HG03045 (cell line): ENCODE data around the gene PLPPR1.
"Not testable (repeated sequence)": the region's sequence is repeated elsewhere in the genome, so short reads cannot be mapped to it uniquely, and the experiment has no call there.

Source experiments
- ATAC-seq: cut with Tn5 transposase; IDR thresholded peaks from one replicate; pipeline ENCODE4 v1.9.1; 2021; ENCODE audit warnings: mild to moderate bottlenecking, moderate library complexity; ENCODE audit not compliant: unreplicated experiment

The PLPPR1 gene

DNA sequence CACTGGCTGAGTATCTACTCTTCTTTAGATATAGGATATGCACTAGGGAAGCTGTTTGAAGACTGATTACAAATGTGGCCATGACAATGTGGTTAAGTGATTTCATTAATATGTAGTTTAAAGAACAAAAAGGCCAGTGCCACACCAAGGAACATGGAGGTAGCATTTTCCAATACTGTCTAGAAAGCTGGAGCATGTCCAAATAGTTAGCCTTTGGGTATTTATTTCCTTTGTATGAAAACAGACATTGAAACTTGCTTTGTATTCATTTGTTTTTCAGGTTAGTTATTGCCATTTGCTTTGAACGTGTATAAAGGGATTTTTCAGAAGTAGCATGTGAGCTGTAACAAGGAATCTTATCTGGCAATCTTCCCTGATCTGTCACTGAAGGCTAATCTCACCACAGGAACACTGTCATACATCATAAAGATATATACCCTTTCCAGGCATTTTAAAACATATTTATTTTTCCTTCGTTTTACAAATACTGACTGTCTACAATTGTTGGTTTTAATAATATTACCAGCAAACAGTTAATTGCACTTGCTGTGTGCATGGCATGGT, 93.4 kb downstream of the PLPPR1 start:
- no peak for ATAC-seq

GRCh38 chr9:101126556-101126955, 98.0 kb downstream of the PLPPR1 start:
- no peak for ATAC-seq

- ATAC-seq, result not testable (repeated sequence)
Measured at GRCh38 chr9:101127369-101127768, 98.8 kb downstream of the PLPPR1 start.

- ATAC-seq, result no peak
Measured at GRCh38 chr9:101128623-101129022, 100.1 kb downstream of the PLPPR1 start.

DNA sequence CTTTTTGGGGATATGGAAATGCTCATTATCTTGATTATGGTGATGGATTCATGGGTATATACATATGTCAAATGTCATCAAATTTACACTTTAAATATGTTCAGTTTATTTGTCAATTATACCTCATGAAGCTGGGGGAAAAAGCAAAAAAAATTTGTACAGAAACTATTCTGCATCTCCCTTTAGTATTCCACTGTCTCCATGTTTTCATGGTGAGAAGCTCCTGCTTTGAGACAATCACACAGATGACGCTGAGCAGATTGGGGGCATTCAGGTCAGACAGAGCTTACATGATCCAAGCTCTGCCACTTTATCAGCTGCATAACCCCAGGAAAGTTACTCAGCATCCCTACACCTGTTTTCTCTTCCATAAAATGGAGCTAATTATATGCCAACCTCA, 101.5 kb downstream of the PLPPR1 start:
- ATAC-seq, result no peak

DNA sequence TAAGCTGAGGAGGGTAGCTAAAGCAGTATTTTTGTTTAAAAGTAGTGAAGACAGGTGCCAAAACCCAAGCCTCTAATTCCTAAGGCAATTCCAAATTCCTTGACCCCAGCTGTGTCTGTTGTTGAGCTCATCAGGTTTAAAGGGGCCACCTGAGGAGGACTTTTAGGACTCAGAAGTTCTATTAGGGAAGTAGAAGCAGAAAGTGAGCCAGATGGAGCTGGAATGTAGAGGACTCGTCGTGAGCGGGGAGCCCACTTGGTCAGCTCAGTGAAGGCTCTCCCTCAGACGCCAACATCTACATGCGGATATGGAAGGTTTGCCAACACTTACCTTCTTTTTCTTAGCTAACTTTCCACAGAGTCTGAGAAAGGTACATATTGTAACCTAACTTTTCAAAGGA, 102.8 kb downstream of the PLPPR1 start:
- no peak for ATAC-seq

DNA sequence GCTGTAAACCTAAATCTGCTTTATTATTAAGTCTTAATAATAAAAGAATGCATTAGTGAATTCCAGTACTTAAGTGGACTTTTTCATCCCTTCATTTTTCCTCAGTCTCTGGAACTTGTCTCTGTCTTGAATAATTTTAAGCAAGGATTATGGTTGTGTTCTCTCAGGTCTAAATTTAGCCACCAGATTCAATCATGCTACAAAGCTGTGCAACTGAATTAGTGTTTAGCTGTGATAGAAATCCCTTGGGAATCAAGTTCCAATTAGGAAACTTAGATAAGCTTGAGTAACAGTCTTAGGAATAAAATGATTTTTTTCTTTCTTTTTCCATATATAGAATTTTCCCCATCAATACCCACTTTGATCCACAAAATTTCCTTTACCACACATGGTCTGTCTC, 104.3 kb downstream of the PLPPR1 start:
- no peak for ATAC-seq

DNA sequence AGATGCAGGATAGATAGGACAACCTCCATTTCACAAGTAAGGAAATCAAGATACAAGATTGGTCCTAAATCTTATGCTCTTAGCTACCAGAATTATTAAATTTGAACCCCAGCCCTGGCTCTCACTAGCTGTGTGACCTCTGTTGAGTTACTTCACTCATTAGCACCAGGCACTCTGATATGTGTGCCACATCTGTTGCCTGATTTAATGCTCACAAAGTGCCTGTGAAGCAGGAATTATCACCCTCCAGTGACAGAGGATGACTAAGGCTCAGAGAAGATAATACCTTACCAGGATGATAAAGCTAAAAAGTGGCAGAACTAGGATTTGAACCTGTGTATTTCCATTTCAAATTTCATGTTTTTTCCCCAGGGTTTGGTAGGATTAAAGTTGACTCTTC, 110.0 kb downstream of the PLPPR1 start:
- no peak for ATAC-seq

DNA sequence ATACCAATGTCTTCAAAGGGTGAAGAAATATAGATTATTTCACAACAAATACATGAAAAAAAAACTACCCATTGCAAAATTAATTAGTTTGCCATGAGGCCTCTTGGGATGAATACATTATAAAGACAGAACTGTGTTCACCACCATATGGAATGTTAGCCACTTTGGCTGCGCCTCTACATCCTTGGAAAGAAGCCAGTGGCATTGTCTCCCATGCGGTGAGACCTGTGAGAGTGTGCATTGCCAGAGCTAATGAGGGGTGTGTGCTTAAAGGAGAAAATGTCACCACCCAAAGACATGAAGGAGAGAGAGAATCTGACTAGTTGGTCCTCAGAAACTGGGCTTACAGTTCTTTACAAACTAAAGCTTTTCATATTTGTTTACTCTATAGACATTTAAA, 110.6 kb downstream of the PLPPR1 start:
- no peak for ATAC-seq

DNA sequence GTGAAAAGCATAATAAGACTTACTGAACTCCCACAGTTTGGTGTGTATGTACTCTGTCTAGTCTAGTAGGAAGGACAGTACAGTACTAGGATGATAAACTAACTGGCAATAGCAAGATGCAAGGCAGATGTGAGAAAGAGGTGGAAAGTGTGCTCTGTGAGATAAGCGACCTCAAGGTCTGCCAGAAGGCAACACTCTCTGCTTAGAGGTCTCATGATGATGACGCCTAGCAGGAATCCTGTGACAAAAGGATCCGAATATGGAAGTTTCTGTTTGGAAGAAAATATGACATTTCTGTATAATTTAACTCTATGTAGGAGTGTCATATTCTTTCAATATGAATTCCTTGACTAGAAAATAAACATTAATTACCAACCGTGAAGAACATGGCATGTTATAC, 112.2 kb downstream of the PLPPR1 start:
- ATAC-seq, result no peak

DNA sequence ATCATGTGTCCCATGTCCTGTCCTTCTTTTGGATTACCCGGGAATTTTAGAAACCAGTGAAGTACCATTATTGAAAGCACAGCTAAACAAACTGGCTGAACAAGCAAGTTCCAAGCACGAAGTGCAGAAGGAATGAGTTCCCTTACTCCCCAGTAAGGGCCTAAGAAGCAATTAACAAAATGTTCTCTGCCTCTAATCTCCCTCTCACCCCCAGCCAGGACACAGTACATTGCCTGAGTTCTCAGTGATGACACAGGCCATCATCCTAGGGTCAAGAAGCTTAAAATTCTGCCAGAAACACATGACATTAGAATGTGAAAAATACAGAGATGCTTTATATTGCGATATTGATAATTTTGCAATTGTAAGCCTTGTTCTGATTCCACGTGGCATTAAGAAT, 118.0 kb downstream of the PLPPR1 start:
- ATAC-seq, result no peak

- no peak for ATAC-seq
Measured at GRCh38 chr9:101148344-101148743, 119.8 kb downstream of the PLPPR1 start.

- ATAC-seq, result no peak
Measured at GRCh38 chr9:101158361-101158760, 129.8 kb downstream of the PLPPR1 start.

DNA sequence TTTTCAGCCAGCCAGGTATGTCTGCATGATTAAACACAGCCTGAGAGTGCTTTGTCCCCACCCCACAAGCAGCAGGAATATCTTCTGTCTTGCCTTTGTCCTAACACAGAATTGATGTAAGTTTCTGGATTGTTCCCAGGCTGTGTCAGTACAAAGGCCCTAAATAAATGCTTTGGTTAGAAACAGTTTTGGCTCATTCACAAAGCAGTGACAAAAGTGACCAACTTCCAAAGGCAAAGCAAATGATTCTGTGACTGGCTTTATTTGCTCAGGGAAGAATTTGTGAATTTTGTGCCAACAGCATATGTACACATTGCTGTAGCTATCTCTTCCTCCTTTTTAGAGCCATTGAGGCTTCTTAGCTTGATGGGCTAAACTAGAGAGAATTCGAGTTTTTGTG, 133.7 kb downstream of the PLPPR1 start:
- ATAC-seq, result no peak

DNA sequence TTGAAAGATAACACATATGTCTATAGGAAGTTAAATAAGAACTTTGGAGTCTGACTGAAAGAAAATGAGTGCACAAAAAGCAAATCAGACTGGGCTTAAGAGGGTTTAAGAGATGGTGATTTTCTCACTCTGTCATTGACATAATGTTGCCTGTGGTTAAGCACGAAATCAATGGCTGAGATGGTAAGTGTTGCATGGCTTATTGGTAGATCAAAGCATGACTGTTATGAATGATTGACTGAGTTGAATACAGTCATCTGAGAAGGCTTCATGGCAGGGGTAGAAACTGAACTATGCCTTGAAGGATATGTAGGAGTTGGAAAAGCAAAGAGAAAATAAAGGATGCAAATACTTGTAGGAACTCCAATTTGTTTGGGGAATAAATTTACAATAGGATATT, 136.6 kb downstream of the PLPPR1 start:
- no peak for ATAC-seq

GRCh38 chr9:101167490-101168134, 139.1 kb downstream of the PLPPR1 start:
- ATAC-seq, result no peak

GRCh38 chr9:101172616-101173015, 144.1 kb downstream of the PLPPR1 start:
- no peak for ATAC-seq

- no peak for ATAC-seq
Measured at GRCh38 chr9:101173907-101174306, 145.4 kb downstream of the PLPPR1 start.

DNA sequence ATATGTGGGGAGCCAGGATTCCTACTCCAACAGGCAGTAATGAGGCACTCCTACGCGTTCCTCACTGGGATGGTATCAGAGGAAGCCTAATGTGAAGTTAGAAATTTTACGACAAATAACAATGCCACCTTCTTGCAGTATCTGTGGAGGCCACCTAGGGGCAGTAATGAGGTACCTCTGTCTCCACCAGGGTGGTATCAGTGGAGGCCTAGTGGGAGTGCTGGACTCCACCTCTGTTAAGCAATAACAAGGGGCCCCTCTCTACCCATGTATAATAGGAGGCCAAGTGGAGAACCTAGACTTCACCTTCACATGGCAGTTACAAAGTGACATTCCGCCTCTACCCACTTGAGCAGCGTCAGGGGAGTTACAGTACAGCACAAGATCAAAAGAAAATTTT, 147.9 kb downstream of the PLPPR1 start:
- no peak for ATAC-seq

- no peak for ATAC-seq
Measured at GRCh38 chr9:101184813-101185278, 156.3 kb downstream of the PLPPR1 start.

DNA sequence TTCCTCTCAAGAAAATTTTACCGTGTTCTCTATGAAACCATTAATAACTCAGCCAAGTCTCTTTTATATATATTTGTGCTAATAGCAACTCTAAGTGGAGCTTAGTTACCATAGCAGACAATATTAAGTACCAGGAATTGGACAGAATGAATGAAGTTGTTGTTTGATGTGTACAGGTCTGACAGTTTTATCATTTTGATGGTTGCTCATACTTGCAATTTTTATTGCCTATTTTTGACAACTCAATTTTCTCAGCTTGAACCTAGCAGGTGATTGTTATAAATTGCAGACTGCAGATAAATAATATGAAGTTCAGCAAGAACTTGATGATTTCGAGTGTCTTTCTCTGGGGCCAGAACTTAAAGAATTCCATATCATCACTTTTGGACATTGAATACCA, 163.2 kb downstream of the PLPPR1 start:
- no peak for ATAC-seq

- no peak for ATAC-seq
Measured at GRCh38 chr9:101197026-101197425, 168.5 kb downstream of the PLPPR1 start.

DNA sequence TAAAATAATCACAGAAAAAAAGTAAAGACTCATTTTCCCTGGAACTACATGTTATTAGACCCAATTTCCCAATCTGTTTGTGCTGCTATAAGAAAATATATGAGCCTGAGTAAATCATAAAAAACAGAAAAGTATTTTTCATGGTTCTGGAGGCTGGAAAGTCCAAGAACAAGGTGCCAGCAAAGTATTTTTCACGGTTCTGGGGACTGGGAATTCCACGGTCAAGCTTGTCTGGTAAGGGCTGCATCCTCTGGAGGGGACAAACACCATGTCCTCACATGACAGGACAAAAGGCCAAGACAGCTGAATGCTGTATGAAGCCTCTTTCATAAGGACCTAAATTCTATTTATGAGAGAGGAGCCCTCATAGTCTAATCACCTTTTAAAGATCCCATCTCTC, 172.3 kb downstream of the PLPPR1 start:
- ATAC-seq, result no peak
